NCI-H510A treated with DMSO at 0.1 percent for 48 hours (cell line): Measurements from ENCODE around the gene CSRP3.
A peak's percentile ranks its signal among the peaks of the same experiment; 100 is the strongest.

Experiments used
- DNase-seq: peaks from one replicate; lab custom pipeline; 2025; lab: John Stamatoyannopoulos, UW

Gene CSRP3

DNA sequence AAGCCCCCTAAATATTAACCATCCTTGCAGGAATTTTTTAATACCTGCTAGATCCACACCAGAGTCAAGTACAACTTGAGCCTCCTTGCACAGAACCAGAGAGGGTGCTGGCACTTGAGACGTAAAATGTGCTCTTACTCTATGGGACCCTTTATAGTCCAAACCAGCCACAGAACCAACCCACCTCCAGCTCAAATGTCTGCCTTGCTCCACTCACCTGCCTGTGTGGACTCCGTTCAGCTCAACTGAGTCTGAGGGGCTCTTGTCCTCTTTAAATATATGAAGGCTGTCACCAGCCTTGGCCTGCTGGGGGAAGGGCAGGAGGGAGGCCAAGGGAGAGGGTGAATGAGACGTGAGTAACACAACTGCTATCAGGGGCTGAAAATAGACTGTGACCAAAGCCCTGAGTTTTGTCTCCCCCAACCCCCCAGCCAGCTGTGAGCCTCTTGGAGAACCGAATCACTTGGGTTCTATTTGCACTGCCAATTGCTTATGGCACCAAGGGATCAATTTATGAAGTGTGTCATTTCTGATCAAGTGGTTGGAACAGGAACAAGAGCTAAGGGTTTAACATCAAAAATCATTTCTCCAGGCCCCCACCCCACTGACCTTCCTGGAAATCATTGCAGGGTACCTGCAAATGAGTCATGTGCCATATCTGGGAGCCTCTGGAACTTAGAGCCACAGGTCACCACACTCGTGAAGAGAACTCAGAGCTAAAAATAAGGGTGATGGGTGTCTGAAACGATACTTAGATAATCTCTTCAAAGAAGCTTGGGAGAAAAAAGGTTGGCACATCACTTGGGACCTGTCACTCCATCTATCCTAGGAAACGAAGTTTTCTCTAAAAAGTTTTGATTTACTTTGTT is at the start of gene CSRP3:
TSS of gene CSRP3 (minus strand) at position 247 of the 869 bp plus-strand sequence. CDS start 9,535 bp downstream, outside the sequence.
- no peak for DNase-seq

DNA sequence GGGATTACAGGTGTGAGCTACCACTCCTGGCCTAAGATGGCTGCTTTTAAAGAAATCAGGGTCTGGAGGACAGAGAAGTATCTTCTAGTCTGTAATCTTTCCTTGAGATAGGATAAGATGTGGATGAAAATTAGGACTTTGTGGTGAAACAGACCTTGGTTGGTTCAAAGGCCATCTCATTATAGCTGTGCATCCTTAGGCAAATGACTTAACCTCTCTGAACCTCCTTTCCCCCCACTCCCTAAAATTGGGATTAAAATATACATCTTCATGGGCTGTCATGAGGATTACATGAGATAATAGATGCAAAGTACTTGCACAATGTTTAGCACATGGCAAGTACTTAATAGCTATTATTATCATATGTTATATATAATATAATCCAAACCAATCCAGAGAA is 49.8 kb upstream of the CSRP3 start:
- no peak for DNase-seq

DNA sequence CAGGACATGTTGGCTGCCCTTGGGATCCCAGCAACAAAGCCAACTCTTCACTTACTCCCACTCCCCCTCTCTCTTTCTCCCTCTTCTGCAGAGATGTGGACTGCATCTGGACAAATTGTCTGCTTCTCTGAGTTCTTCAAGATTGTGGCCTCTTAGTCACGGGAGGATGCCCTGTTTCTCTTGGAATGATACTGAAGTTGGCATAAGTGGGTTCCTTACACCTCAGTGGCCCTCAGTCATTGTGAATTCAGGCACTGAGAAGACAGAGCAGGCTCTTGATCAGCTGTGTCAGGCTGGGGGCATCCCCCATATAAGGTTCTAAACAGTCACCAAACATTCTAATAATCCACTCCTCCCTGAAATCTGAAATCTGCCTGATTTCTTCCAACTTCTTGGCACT is 45.0 kb upstream of the CSRP3 start:
- no peak for DNase-seq

DNA sequence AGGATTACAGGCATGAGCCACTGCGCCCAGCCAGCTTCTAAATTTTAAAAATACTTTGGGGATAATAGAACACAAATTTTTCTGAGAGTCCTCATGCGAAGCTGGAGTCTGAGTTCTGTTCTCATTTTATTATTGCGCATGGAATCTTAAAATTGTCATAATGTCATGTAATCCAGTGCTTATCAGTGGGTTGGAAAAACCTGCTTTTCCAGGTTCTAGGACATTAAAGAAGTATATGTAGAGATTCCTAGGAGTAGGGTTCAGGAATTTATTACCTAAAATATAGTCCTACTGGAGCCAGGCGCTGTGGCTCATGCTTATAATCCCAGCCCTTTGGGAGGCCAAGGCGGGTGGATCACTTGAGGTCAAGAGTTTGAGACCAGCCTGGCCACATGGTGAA is 43.6 kb upstream of the CSRP3 start:
- DNase-seq = no peak

DNA sequence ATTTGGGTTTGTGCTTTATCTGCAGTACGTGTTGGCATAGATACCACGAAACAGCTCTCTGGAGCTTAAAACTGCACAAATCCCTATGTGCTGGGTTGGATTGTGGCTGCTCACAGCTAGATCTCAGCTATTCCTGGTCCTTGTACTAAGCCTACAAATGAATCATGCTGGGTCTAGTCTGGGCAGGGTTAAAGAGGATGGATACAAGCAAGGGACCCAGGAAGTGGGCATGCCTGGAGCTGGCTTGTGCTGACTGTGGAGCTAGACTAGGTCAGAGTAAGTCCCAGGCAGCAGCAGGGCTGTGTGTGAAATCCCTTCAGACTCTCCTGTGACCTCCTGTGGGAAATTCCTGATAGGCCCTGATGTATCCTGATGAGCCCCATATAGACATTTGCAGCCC is 42.8 kb upstream of the CSRP3 start:
- DNase-seq = no peak

DNA sequence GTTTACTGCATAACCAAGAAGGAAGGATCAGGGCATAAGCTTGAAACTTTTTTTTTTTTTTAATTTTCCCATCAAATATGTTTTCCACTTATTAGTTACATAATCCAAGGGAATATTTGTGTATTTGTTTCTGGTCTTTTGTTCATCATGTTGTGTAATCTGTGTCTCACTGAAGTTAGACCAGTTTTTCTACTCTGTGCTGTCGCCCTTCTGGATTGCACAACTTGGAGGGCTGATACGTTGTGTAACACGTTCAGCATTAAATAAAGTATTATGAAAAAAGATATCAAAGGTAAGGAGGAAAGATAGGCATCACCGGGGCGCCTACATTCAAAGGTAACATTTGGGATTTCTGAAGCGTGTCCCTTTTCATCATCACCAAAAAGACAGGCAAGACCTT is 42.3 kb upstream of the CSRP3 start:
- peak; percentile 16 for DNase-seq

DNA sequence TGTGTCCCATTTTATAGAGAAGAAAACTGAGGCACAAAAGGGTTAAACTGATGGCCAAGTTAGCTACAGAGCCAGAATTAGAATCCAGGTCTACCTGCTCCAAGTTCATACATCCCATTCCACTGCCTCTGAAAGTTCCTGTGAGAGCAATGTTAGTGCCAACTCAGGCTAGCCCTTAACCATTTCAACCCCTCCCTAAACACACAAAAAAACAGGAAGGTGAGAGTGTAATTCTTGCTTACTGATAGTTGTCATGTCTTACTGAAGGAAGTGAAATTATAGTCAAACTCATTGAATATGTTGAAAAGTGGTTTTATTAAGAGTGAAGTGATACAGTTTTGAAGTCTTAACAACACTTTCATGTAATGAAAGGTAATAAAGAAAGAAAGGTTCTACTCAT is 41.8 kb upstream of the CSRP3 start:
- DNase-seq = peak; percentile 16

DNA sequence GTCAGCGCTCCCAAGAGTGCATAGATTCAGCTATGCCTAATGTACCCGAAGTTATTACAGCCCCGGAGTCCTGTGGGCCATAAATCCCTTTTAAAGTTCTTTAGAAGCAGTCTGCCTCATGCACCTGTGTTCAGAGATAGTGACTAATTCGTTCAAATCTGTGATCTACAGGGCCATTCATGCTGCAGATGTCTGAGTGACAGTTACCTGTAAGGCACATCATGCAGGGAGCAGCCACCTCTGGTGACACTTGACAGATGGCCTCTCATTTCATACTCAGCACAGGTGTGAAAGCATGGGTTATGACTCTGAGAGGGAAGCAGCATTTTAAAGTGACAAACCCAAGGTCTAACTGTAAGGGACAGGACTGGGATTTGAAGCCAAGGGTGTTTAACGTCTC is 41.4 kb upstream of the CSRP3 start:
- DNase-seq = peak; percentile 2

DNA sequence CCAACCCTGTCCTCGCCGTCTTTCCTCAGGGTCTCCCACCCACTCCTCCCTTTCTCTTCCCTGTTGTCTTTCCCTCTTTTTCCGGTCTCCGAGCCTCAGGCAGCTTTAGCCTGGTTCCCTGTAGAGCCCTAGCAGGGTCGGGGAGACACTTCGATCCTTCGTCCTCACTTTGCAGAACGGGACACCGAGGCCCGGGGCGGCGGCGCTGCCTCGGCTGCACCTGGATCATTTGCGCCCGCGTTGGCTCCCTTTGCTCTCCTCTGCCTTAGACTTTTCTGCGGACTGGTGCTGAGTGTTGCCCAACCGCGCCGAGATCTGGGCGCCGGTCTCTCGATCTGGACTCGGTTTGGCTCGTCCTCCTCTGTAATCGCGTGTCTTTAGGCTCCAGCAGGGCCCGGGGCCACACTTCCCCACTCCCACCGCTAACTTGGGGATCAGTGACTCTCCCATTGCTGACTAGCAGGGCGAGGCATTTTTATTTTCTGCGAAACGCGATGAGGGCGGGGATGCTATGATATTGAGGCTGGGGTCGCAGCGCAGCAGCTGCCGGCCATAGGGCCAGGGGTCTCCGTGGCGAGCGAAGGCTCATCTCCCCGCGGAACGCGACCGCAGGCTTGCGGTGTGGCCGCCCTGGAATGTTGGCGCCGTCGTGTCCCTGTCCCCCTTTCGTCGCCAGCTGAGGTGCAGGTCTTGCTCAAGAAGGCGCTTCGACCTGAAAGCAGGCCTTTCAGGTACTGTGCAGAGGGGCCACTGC is 40.6 kb upstream of the CSRP3 start:
- no peak for DNase-seq

DNA sequence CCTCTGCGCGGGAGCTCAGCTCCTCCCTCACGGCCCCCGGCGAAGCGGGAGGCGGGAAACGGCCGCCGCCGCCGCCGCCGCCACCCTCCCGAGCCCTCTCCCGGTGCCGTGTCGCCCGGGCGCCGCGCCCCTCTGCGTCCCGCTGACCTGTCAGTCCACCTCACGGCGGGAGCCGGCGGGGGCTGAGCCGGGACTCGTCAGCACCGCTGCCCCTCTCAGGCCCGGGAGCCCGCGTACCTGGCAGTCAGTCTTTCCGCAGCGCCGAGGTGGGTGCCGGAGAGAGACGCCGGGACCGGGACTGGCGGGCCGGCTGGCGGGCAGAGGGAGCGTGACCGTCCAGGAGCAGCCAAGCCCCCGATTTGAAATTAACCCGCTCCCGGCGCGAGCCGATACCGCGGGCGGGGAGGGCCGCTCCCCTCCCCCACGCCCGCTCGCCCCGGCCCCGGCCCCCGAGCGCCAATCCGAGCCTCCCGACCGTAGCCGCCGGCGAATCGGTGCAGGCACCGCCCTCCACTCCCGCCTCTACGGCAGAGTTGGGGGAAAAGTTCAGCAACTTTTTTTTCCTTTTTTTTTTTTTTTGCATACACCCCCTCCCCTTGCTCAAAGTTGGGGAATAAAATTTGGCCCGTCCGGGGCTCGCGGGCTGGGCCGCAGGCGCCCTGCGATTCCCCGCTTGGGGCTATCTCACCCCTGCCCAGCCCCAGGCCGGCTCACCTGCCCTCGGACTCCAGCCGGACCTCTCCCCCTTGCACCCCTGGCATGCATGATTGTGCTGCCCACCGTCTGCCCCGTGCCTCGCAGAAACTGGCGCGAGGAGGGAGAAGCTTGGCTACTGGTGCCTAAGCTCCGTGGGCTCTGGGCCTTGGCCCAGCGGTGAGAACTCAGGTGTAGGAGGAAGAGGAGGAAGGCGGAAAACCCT is 39.7 kb upstream of the CSRP3 start:
- no peak for DNase-seq

DNA sequence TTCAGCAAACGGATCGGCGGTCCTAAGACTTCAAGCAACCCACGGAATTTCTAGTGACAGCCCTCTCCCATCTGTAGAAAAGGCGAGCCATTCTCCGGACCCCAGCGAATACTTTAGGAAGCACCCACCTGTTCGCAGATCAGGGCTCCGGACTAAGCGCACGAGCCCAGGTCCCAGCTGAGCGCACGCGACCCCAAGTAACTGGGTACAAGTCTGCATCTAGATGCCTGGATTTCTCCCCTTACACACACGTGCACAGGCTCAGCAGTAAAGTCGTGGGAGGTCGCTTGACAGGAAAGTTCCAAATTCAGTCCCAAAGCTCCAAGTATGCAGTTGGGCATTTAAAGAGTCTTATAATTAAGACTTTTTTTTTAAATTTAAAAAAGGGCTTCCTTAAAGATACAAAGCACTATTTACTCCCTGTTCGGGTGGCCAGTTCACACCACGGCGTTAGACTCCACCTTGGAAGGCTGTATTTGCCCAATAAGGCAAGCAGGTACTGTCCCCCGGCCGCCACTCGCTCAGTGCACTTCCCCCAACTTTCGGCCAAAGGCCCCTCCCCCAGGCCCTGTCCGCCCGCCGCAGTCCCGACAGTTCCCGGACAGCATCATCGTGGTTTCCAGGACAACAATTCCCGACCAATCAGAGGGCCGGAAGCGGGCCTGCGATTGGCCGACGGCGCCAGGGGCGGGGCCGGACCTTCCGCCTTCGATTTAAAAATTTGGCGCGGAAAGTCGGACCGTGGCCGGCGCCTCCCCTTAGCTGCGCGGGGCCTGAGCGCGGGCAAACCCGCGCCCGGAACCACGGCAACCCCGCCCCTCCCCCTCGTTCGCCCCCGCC is 38.9 kb upstream of the CSRP3 start, which contains the start of gene E2F8:
TSS of gene E2F8 (minus strand) at position 526 of the 840 bp plus-strand sequence. CDS start 824 bp downstream, outside the sequence.
- DNase-seq = peak; percentile 86

DNA sequence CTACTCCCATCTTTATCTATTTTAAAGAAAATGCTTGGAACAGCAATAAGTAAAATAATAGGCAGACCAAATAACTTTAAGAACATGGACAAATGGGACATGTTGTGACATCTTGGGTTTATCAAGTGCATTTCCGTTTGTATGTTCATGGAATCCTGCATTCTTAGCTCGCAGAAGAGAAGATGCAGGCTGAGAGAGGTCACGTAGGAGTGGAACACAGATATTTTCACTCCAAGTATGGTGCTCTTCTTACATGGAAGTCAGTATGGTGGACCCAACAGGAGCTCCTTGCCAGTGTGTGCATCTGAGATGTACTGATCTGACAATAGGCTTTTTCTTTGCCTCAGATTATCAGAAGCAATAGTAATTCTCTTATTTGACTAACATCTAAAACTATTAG is 37.3 kb upstream of the CSRP3 start:
- DNase-seq = no peak

DNA sequence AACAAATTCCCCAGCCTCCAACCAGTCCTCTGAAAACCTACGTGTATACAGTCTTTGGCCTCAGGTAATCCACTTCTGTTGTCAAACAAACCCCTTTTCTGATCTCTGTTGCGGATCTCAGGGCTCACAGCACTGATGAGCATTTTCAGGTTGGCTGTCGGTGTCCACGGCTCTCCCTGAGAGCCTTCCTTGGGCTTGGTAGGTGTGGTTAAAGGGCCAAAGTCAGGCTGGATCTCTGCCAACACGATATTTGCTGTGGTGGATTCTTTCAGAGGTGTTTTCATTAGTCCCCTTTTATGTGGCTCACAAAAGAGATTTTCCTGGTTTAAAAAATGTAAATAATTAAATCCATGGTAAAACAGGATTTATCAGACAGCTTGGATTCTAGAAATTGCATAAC is 36.0 kb upstream of the CSRP3 start:
- no peak for DNase-seq

DNA sequence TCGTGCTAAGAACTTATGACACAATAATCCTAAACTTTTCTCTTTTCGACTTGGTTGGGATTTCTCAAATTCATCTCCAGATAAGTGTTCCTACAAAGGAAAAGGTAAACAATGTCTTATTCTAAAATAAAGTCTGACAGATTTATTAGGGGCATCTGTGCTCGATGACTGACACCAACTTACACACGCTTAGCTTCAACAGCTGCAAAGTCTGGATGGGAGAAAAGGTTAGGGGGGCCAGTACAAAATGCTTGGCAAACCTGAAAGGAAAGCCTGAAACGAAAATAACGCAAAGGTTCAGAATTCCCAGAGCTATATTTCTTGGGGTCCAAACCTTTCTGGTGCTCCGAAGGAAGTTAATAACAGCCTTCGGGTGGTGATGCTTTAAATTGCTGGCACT is 35.6 kb upstream of the CSRP3 start:
- no peak for DNase-seq

DNA sequence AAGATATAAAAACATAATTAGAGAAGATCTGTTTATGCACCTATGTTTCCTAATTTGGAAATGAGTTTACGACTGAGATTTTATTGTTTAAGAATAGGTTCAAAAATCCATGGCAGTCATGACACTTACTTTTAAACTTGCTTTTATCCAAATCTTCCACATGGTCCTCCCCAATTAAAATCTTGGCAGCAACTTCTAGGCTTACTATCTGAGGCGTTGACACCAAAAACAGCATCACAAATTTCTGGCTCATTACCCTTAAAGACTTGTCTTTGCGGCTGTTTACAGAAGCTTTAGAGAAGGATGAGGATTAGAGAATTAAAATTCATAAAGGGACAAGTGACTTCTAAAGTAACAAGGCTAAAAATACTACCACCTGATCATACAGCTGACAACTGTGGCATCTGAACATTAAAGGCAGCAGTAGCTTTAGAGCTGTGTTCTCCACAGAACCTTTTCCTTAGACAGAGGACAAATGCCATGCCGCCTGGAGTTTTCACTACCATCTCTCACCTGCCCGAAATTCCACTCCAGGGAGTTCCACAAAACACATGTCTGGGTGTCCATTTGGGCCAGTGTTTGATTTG is 32.5 kb upstream of the CSRP3 start:
- no peak for DNase-seq

DNA sequence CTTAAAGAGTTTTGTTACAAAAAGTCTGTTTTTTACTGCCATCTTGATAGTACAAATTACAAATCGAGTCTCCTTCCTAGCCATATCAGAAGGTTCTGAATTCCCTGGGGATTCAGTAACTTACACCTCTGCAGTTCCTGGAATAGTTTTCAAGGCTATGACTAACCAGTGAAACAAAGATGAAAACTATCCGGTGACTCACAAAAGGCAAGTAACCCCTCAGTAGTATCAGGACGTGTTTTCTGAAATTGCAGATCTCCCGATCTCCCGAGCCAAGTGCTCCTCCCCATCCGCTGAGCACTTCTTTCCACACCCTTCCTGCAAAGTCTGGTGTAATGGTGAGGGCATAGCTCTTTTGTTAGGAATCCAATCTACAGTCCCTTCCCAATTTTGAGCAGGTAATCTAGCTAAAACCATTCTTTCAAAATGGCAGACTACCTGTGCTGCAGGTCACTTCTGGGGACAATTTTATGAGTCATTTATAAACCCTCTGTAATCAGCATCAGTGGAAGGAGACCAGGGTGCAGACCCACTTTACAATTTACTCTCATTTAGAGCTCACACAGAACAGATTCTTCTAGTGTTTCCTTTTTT is 31.2 kb upstream of the CSRP3 start:
- DNase-seq = no peak

DNA sequence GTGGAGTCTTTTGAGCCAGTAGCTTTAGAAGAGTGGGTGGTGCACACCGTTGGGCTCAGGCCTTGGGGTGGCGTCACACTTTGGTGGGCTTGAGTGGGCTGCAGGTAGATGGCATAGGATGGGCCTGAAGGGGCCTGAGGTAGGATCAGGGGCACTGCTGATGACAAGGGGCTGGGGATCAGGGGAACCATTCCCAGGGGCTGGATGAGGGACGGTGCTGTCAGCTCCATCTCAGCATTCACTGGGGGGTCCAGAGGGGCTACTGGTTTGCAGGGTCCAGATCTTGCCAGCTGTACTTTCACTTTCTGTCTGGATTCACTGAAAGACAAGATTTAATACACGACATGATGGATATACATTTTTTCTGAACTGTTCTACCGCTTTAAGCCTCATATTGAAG is 27.9 kb upstream of the CSRP3 start:
- no peak for DNase-seq

DNA sequence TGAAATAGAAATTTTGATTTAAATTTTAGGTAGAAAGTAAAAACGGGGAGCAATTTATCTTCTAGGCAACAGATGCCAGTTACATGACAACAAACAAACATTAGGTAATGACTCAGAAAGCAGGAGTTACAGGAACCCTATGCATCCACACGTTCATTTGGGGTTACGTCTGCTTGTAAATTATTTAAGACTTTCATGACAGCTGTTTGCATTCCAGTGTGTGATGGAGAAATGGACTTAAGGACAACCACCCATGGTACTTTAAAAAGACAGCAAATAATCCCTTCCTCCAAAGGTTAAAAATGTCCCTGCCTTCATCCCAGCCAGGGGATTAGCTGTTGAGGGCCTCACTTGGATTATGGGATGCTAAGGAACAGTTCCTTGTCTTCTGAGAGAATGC is 27.2 kb upstream of the CSRP3 start:
- no peak for DNase-seq

DNA sequence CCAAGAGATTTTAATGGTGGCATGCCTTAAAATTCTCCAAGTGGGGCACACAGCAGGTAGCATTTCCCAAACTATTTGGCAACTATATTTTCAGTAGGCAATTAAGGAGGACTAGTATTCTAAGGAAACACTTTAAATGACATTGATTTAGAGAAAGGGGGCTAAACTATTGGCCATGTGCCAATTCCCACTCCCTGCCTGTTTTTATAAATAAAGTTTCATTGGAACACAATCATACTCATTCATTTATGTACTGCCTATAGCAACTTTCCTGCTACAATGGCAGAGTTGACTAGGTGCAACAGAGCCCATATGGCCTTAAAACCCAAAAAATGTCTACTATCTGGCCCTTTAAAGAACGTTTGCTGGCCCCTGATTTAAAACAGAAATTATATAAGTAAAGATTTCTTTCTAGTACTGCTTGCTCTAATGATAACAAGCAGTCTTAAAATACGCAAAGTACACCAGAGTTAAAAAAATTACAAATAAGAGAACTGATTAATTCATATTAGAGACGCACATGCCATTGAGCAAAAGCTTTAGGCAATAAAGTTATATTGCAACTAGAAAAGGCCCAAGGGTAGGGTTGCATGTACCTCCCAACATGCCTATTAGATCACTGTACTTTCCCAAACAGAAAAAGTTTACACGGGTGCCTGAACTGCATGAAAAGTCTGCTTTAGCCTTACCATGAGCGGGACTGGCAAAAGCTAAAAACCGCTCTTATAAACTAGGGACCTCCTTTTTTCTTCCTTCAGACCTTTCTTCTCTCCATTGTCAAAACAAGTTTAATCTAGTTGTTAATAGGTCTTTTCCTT is 24.8 kb upstream of the CSRP3 start:
- no peak for DNase-seq

DNA sequence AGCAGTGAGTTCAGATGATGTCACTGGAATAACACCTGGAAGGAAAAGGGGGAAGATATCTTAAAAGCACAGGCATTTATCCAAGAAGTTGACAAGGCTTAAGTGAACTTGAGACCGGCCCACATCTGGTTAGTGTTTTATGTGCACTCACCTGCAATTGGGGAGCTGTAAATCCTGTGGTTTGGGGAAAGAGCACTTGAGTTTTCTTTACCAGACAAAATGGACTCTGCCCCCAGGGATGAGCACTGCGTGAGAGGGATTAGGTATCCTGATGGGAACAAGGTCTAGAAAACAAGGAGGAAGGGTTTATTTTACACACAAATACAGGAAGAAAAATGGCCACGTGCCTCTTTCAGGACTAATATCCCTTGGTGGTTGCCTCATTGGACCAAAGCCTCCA is 23.8 kb upstream of the CSRP3 start:
- no peak for DNase-seq
